Neural cell (in vitro differentiated cells): ENCODE data around the gene AQP12A.

Experiments
- EP300 ChIP-seq: fragments of 450-650 bp; conservative IDR thresholded peaks from 2 replicates; pipeline ENCODE4 v1.6.1; 2014; ENCODE audit warnings: antibody characterized with exemption, mild to moderate bottlenecking, moderate library complexity; ENCODE audit not compliant: poor library complexity, severe bottlenecking
- EZH2 ChIP-seq: fragments of 200-600, 300-800 bp; shearing (Covaris generic), sonication (generic); IDR thresholded peaks from 2 replicates; pipeline ENCODE4 v1.6.1; 2014; ENCODE audit warnings: antibody characterized with exemption, low read length, borderline replicate concordance, mild to moderate bottlenecking; ENCODE audit not compliant: insufficient read depth, poor library complexity, severe bottlenecking
- POLR2AphosphoS5 ChIP-seq: IDR thresholded peaks from 2 replicates; pipeline ENCODE4 v1.6.1; 2012
- RAD21 ChIP-seq: fragments of 450-650 bp; conservative IDR thresholded peaks from 2 replicates; pipeline ENCODE4 v1.6.1; 2014; ENCODE audit warnings: antibody characterized with exemption, mild to moderate bottlenecking, moderate library complexity
- SMC3 ChIP-seq: fragments of 450-650 bp; conservative IDR thresholded peaks from 2 replicates; pipeline ENCODE4 v1.6.1; 2014; ENCODE audit warnings: antibody characterized with exemption, mild to moderate bottlenecking, moderate library complexity; ENCODE audit not compliant: poor library complexity
- TAF1 ChIP-seq: IDR thresholded peaks from 2 replicates; pipeline ENCODE4 v1.6.1; 2012; ENCODE audit warnings: low read depth
- TF ChIP-seq, protein P1 (sequence below): fragments of 450-650 bp; IDR thresholded peaks from 2 replicates; pipeline ENCODE4 v1.5.1; 2014; ENCODE audit warnings: antibody characterized with exemption, mild to moderate bottlenecking, moderate library complexity; ENCODE audit not compliant: poor library complexity, severe bottlenecking

DNA sequence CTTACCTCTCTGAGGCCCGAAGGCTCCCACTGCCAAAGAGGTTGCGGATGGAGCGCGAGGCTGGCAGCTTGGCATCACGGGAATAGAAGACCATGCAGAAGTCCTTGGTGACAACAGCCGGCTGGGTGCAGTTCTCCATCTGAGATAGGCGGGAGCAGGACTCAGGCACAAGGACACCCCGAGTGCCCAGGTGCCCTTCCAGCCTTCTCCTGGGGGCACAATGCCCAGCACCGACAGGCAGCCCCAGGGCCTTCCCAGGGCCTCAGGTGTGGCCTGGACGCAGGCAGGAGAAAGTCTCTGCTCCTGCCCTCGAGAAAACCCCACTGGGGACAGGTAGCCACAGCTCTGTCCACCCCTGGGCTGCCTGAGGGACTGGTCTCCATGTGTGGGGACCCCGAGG, 33.6 kb downstream of the AQP12A start:
- TF ChIP-seq, protein P1, sequence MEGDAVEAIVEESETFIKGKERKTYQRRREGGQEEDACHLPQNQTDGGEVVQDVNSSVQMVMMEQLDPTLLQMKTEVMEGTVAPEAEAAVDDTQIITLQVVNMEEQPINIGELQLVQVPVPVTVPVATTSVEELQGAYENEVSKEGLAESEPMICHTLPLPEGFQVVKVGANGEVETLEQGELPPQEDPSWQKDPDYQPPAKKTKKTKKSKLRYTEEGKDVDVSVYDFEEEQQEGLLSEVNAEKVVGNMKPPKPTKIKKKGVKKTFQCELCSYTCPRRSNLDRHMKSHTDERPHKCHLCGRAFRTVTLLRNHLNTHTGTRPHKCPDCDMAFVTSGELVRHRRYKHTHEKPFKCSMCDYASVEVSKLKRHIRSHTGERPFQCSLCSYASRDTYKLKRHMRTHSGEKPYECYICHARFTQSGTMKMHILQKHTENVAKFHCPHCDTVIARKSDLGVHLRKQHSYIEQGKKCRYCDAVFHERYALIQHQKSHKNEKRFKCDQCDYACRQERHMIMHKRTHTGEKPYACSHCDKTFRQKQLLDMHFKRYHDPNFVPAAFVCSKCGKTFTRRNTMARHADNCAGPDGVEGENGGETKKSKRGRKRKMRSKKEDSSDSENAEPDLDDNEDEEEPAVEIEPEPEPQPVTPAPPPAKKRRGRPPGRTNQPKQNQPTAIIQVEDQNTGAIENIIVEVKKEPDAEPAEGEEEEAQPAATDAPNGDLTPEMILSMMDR = no peak
- TF ChIP-seq POLR2AphosphoS5 = no peak
- no peak for TF ChIP-seq RAD21
- no peak for TF ChIP-seq EZH2
- TF ChIP-seq TAF1 = no peak
- no peak for TF ChIP-seq SMC3
- TF ChIP-seq EP300 = no peak
